ENCODE data around the gene GRID1. TPM values are rescaled to one million over a fixed set of nuclear protein-coding genes. Genes with fewer than 3 reads are reported as not detected.

The GRID1 gene
- total and polyA plus RNA-seq, 9 of the 15 experiments (the other 6 are each of a cell fraction or from before 2014, with no cell fraction given), result 0.01 to 7.2 (median 1.2) TPM

GRCh38 chr10:86102031-86102430 is 264.6 kb downstream of the GRID1 start (continued):
- TF ChIP-seq ATF4 (CRISPR knock-in tag; IDR thresholded peaks at IDR 0.05) (no peak), BRD9 (IDR thresholded peaks at IDR 0.05; ENCODE audit: low read depth, partially characterized antibody) (no peak), SNRNP70 (optimal IDR thresholded peaks at IDR 0.05; ENCODE audit: low read depth, low read length) (no peak), CTBP1 (IDR thresholded peaks at IDR 0.05; ENCODE audit: borderline replicate concordance) (no peak), ZNF174 (CRISPR knock-in tag; IDR thresholded peaks at IDR 0.05) (no peak), DPF2 (IDR thresholded peaks at IDR 0.05) (no peak), MEF2D (tag; conservative IDR thresholded peaks at IDR 0.05; ENCODE audit: low read depth) (no peak)

GRCh38 chr10:86100581-86101061 is 266.0 kb downstream of the GRID1 start:
- no peak overlapping the region for H3K4me3 ChIP-seq
- TF ChIP-seq RAD21 (CRISPR knock-in tag; conservative IDR thresholded peaks at IDR 0.05 in 1 of 2, IDR thresholded peaks at IDR 0.05 in 1 of 2), result peak in 1 of 2 experiments; percentile 42; a peak in 2 of 4 replicates
- TF ChIP-seq PTBP1 (IDR thresholded peaks at IDR 0.05; ENCODE audit: low read depth, low read length), result no peak
- peak; percentile 54 to 59 (median 58); a peak in 5 of 6 replicates for TF ChIP-seq CTCF (IDR thresholded peaks at IDR 0.05 in 2 of 3, conservative IDR thresholded peaks at IDR 0.05 in 1 of 3; ENCODE audit: insufficient read depth in 2 of 3, low read depth in 1 of 3, low read length in 3 of 3)
- intact Hi-C loops (cut with micrococcal nuclease), result loop anchor here (2.0 kb wide), 1 partner anchor 276 kb away; no protein-coding TSS in a partner anchor
- no TSS peak for BruUV-seq (replicated peaks)
- ATAC-seq (peak; percentile 83), FAIRE-seq (no peak), DNase-seq (ENCODE audit: extremely low read depth in 1 of 4, low spot score in 3 of 4) (peak in 3 of 4 experiments; percentile 46 to 55 (median 51))
- no peaks in the 10 kb centered on the region for H3K9me1 ChIP-seq (ENCODE audit: control insufficient read depth, insufficient read depth, low read length)
- no peaks in the 10 kb centered on the region for H3K4me1 ChIP-seq (replicated peaks in 1 of 2; ENCODE audit: control insufficient read depth in 2 of 2, insufficient read depth in 2 of 2, low read length in 2 of 2)
- 0% methylated on average over 5 of the region's 5 CpGs for WGBS (ENCODE audit: insufficient coverage, low coverage, missing lambda C conversion rate)
- no peak overlapping the region for H3K9ac ChIP-seq (ENCODE audit: insufficient read depth in 1 of 2, low read depth in 2 of 2, low read length in 2 of 2)
- in situ Hi-C loops (cut with MboI), result no loop called here
- no peaks in the 10 kb centered on the region for H3K27me3 ChIP-seq (ENCODE audit: control insufficient read depth in 2 of 2, insufficient read depth in 2 of 2, low read length in 2 of 2)
- CTCF ChIA-PET (ENCODE audit: low intra/inter-chr PET ratio), result interaction anchor here (0.6 kb wide), 1 partner anchor 311 kb away, joined by 3 read pairs; no protein-coding TSS in a partner anchor
- no peaks in the 10 kb centered on the region for H3K9me3 ChIP-seq (replicated peaks; ENCODE audit: control insufficient read depth, insufficient read depth, low read depth, low read length)
- no peaks in the 10 kb centered on the region for H4K20me1 ChIP-seq (replicated peaks; ENCODE audit: control insufficient read depth, insufficient read depth, low read length)
- no peak overlapping the region for H3K27ac ChIP-seq (ENCODE audit: extremely low read depth, low read depth, low read length)
- no peak overlapping the region for H2AFZ ChIP-seq (ENCODE audit: low read depth, low read length)
- no peaks in the 10 kb centered on the region for H3K79me2 ChIP-seq (ENCODE audit: control insufficient read depth, insufficient read depth, low read length)
- POLR2A ChIA-PET, result no interaction called here
- H3K4me2 ChIP-seq (ENCODE audit: insufficient read depth, low read length), result no peak overlapping the region
- no peaks in the 10 kb centered on the region for H3K36me3 ChIP-seq (ENCODE audit: control insufficient read depth, insufficient read depth, low read length)
